HL-60/S4 (cell line): Measurements from ENCODE around the gene DNAH8.

Source experiments
- in situ Hi-C: fragments of 300-500 bp; cut with MboI; formaldehyde crosslinking; loops from 2 replicates; pipeline ENCODE4 v1.14.3; 2022; ENCODE audit warnings: low sequenced_read_pairs

Gene DNAH8

GRCh38 chr6:39048481-39049399 lies 333.6 kb downstream of the DNAH8 start, which contains the start of gene GLP1R:
GLP1R (plus strand) TSS chr6:39048781; CDS start chr6:39048841, 60 bp downstream.
- in situ Hi-C loops, result no loop called here

- in situ Hi-C loops, result no loop called here
Measured at GRCh38 chr6:39049575-39050283, 334.6 kb downstream of the DNAH8 start.

GRCh38 chr6:39050453-39051112 lies 335.5 kb downstream of the DNAH8 start:
- in situ Hi-C loops, result no loop called here

GRCh38 chr6:39051399-39052122 lies 336.4 kb downstream of the DNAH8 start:
- in situ Hi-C loops, result no loop called here

- in situ Hi-C loops, result no loop called here
Measured at GRCh38 chr6:39053016-39053624, 338.0 kb downstream of the DNAH8 start.

- in situ Hi-C loops, result no loop called here
Measured at GRCh38 chr6:39053854-39054576, 338.9 kb downstream of the DNAH8 start.

GRCh38 chr6:39054577-39055142 lies 339.5 kb downstream of the DNAH8 start:
- in situ Hi-C loops, result no loop called here

GRCh38 chr6:39055661-39056060 lies 340.6 kb downstream of the DNAH8 start:
- in situ Hi-C loops, result no loop called here

GRCh38 chr6:39056191-39056590 lies 341.1 kb downstream of the DNAH8 start:
- in situ Hi-C loops, result no loop called here

- in situ Hi-C loops, result no loop called here
Measured at GRCh38 chr6:39056681-39057080, 341.6 kb downstream of the DNAH8 start.

GRCh38 chr6:39057251-39058155 lies 342.4 kb downstream of the DNAH8 start:
- in situ Hi-C loops, result no loop called here

- in situ Hi-C loops, result no loop called here
Measured at GRCh38 chr6:39058471-39059147, 343.5 kb downstream of the DNAH8 start.

GRCh38 chr6:39059496-39060310 lies 344.6 kb downstream of the DNAH8 start:
- in situ Hi-C loops, result no loop called here

GRCh38 chr6:39060467-39061160 lies 345.5 kb downstream of the DNAH8 start:
- in situ Hi-C loops, result no loop called here

- in situ Hi-C loops, result no loop called here
Measured at GRCh38 chr6:39061182-39061581, 346.1 kb downstream of the DNAH8 start.

- in situ Hi-C loops, result no loop called here
Measured at GRCh38 chr6:39061588-39061987, 346.5 kb downstream of the DNAH8 start.
